Measurements from ENCODE around the gene NCOA3. TPM values are rescaled to one million over a fixed set of nuclear protein-coding genes. Genes with fewer than 3 reads are reported as not detected.
A peak's percentile ranks its signal among the peaks of the same experiment; 100 is the strongest.

The NCOA3 gene
- total RNA-seq, 1 donor from 2014 or later = 25.5 TPM

DNA sequence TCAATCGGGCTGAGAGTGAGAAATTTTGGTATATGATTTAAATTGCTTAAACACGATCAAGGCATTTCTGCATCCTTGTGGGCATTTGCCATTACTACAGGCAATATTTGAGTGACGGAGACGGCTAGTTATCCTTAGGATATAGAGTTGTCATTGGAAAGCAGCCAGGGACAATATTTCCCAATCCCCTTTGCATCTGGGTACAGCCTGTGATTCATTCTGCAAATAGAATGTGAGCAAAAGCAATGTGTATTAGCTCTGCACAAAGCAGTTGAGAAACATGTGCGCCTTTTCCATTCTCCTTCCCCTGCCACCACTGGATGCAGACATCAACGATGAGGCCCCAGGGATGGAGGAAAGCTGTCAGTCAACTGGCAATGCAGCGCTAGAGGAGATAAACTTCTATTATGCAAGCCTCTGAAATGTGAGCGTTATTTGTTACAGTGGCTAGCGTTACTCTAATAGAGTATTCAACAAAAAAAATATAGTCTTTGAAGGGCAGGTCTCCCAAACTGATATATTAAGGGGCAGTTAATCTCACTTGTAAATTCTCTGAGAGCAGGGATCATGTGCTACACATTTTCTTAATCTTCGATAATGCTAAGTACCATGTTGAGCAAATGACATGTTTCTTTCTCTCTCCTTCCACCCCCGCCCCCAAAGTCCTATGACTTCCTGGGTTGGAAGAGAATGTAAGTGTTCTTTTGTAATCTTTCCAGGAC is 37.1 kb upstream of the NCOA3 start:
- H3K4me3 ChIP-seq (ENCODE audit: low read depth, low read length) = no peak overlapping the region
- H3K36me3 ChIP-seq (ENCODE audit: control insufficient read depth, insufficient read depth, low read length) = no peaks in the 10 kb centered on the region
- DNase-seq (ENCODE audit: low read depth) (peak; percentile 99), FAIRE-seq (no peak)
- H3K27me3 ChIP-seq (ENCODE audit: control insufficient read depth, insufficient read depth, low read length) = no peaks in the 10 kb centered on the region
- TF ChIP-seq CTCF (IDR thresholded peaks at IDR 0.05; ENCODE audit: insufficient read depth, low read length, severe bottlenecking) = peak; percentile 41

DNA sequence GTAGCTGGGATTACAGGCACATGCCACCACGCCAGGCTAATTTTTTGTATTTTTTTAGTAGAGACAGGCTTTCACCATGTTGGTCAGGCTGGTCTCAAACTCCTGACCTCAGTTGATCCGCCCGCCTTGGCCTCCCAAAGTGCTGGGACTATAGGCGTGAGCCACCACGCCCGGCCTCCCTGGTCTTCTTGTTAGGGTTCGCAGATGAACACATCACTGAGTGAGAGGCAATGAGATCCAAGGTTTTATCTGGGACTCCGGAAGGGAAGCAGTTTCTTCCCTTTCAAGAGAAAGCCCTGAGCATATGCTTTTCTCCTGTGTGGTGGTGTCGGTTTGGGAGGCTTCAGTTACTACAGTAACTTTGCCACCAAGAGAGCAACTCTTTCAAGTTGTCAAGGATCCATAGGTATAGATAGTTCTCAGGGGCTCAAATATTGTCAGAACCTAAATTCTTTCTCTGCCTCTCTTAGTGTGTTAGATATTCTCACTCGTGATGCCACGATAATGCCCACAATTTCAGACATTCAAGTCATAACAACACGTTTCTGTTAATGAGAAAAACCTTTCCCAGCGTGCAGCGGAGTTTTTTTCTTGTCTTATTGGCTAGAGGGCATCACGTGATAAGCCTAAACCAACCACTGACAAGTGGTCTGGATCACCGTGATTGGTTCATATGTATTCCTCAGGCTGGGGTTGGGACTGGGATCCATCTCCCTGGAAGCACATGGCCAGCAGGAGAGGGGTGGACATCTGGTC is 36.2 kb upstream of the NCOA3 start:
- FAIRE-seq = no peak
- no peak overlapping the region for H3K4me3 ChIP-seq (ENCODE audit: low read depth, low read length)
- no peak for DNase-seq (ENCODE audit: low read depth)
- TF ChIP-seq CTCF (IDR thresholded peaks at IDR 0.05; ENCODE audit: insufficient read depth, low read length, severe bottlenecking) = no peak
- H3K36me3 ChIP-seq (ENCODE audit: control insufficient read depth, insufficient read depth, low read length) = no peaks in the 10 kb centered on the region
- no peaks in the 10 kb centered on the region for H3K27me3 ChIP-seq (ENCODE audit: control insufficient read depth, insufficient read depth, low read length)

DNA sequence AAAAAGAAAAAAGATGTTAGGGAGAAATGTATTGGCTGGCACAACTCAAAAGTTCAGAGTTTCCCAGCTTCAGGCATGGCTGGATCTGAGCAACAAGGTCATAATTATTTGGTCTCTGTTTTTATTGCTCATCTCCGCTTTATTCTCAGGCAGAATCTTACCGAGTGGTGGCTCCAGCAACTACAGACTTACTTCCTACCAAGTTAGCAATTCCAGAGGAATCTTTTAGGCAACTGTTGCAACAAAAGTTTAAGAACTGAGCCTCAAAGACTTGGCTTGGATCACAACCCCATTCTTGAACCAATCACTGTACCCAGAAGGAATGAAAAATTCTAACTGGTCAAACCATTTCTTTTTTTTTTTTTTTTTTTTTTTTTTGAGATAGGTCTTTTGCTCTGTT is 35.5 kb upstream of the NCOA3 start:
- Histone ChIP-seq H3K27me3 (ENCODE audit: control insufficient read depth, insufficient read depth, low read length) (no peaks in the 10 kb centered on the region), H3K36me3 (ENCODE audit: control insufficient read depth, insufficient read depth, low read length) (no peaks in the 10 kb centered on the region), H3K4me3 (ENCODE audit: low read depth, low read length) (no peak overlapping the region)
- no peak for TF ChIP-seq CTCF (IDR thresholded peaks at IDR 0.05; ENCODE audit: insufficient read depth, low read length, severe bottlenecking)
- DNase-seq (ENCODE audit: low read depth) (no peak), FAIRE-seq (no peak)

- TF ChIP-seq CTCF (IDR thresholded peaks at IDR 0.05; ENCODE audit: insufficient read depth, low read length, severe bottlenecking) = no peak
- H3K27me3 ChIP-seq (ENCODE audit: control insufficient read depth, insufficient read depth, low read length) = no peaks in the 10 kb centered on the region
- no peak overlapping the region for H3K4me3 ChIP-seq (ENCODE audit: low read depth, low read length)
- H3K36me3 ChIP-seq (ENCODE audit: control insufficient read depth, insufficient read depth, low read length) = no peaks in the 10 kb centered on the region
- FAIRE-seq (no peak), DNase-seq (ENCODE audit: low read depth) (no peak)
Measured at GRCh38 chr20:47466704-47467459, 34.8 kb upstream of the NCOA3 start.

DNA sequence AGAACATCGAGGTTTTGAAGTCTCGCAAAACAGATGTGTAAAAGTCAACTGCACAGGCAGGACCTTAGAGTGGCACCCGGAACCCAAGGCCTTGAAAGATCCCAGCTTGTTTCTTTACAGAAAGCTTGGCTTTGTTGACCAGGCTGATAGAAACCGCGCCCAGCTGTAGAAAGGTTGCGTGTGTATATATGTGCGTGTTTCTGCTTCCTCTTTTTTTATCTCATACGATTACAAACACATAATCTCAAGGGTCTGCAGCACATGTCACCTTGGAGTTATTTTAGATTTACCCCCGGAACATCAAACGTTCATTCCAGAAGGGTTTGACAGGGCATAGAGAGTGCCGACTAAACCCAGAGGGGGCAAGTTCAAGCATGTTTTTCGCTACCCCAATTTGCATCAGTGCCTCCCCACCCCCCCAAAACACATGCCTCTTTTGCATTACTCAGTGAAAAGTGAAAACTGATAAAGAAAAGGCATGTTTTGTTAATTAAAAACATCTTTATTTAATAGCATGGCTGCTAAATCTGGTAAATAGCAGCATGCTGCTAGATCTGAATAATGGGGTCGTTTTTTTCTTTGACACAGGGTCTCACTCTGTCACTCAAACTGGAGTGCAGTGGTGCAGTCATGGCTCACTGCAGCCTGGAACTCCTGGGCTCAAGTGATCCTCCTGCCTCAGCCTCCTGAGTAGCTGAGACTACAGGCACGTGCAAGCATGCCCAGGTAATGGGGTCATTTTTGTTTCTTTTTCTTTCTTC is 33.2 kb upstream of the NCOA3 start:
- DNase-seq (ENCODE audit: low read depth) (no peak), FAIRE-seq (no peak)
- no peak for TF ChIP-seq CTCF (IDR thresholded peaks at IDR 0.05; ENCODE audit: insufficient read depth, low read length, severe bottlenecking)
- no peaks in the 10 kb centered on the region for H3K27me3 ChIP-seq (ENCODE audit: control insufficient read depth, insufficient read depth, low read length)
- no peak overlapping the region for H3K4me3 ChIP-seq (ENCODE audit: low read depth, low read length)
- no peaks in the 10 kb centered on the region for H3K36me3 ChIP-seq (ENCODE audit: control insufficient read depth, insufficient read depth, low read length)

All from bronchial epithelial cell (primary cell).